Measurements from ENCODE around the gene CPD.
"Not testable (repeated sequence)": the region's sequence is repeated elsewhere in the genome, so short reads cannot be mapped to it uniquely, and the experiment has no call there.

Gene CPD

GRCh38 chr17:30381340-30381659, 2.6 kb downstream of the CPD start:
- DNase-seq, result no peak

- no peak for DNase-seq
Measured at GRCh38 chr17:30382345-30382744, 3.6 kb downstream of the CPD start.

- DNase-seq, result no peak
Measured at GRCh38 chr17:30388321-30389179, 9.8 kb downstream of the CPD start.

- no peak for DNase-seq
Measured at GRCh38 chr17:30389756-30390300, 11.1 kb downstream of the CPD start.

- DNase-seq, result no peak
Measured at GRCh38 chr17:30391534-30391933, 12.8 kb downstream of the CPD start.

- DNase-seq, result no peak
Measured at GRCh38 chr17:30393491-30393890, 14.8 kb downstream of the CPD start.

GRCh38 chr17:30393911-30394867, 15.5 kb downstream of the CPD start:
- DNase-seq, result no peak

- no peak for DNase-seq
Measured at GRCh38 chr17:30395398-30396022, 16.8 kb downstream of the CPD start.

- DNase-seq, result no peak
Measured at GRCh38 chr17:30396129-30396528, 17.4 kb downstream of the CPD start.

- no peak for DNase-seq
Measured at GRCh38 chr17:30396612-30397011, 17.9 kb downstream of the CPD start.

- DNase-seq, result no peak
Measured at GRCh38 chr17:30398328-30399041, 19.8 kb downstream of the CPD start.

- no peak for DNase-seq
Measured at GRCh38 chr17:30401097-30401496, 22.4 kb downstream of the CPD start.

GRCh38 chr17:30405161-30405560, 26.4 kb downstream of the CPD start:
- no peak for DNase-seq

- not testable (repeated sequence) for DNase-seq
Measured at GRCh38 chr17:30410627-30411026, 31.9 kb downstream of the CPD start.

GRCh38 chr17:30412008-30412496, 33.3 kb downstream of the CPD start:
- DNase-seq, result not testable (repeated sequence)

GRCh38 chr17:30413109-30413508, 34.4 kb downstream of the CPD start:
- no peak for DNase-seq

- DNase-seq, result no peak
Measured at GRCh38 chr17:30414486-30414885, 35.8 kb downstream of the CPD start.

- no peak for DNase-seq
Measured at GRCh38 chr17:30415491-30415890, 36.8 kb downstream of the CPD start.

GRCh38 chr17:30418070-30418469, 39.3 kb downstream of the CPD start:
- not testable (repeated sequence) for DNase-seq

GRCh38 chr17:30421592-30421991, 42.9 kb downstream of the CPD start:
- no peak for DNase-seq

GRCh38 chr17:30422171-30422570, 43.4 kb downstream of the CPD start:
- DNase-seq, result no peak
